ENCODE data around the gene ESRRG.

GRCh38 chr1:216476341-216476740 is 246.9 kb downstream of the ESRRG start:
- TF ChIP-seq EZH2 (IDR thresholded peaks at IDR 0.05; ENCODE audit: insufficient read depth, poor library complexity, severe bottlenecking) (no peak), EZH2phosphoT487 (IDR thresholded peaks at IDR 0.05; ENCODE audit: insufficient read depth, low read depth) (no peak)

All from GM23248 (cell line).